DND-41 (cell line): ENCODE data around the gene SLC35G1.

Experiments
- ATAC-seq: fragments of 200-7000 bp; cut with Tn5 transposase; 3 replicates; pipeline ENCODE4 v1.9.1; 2021; ENCODE audit warnings: low read depth; ENCODE audit not compliant: insufficient read depth
- DNase-seq: peaks from one replicate; pipeline ENCODE4 v3.0.0-alpha.2; 2020
- H2AFZ ChIP-seq: 2 replicates; pipeline ENCODE4 v1.6.0; 2012; ENCODE audit warnings: low read depth, low read length
- H3K27ac ChIP-seq: 2 replicates; pipeline ENCODE4 v1.5.1; 2012; ENCODE audit warnings: low read length, inconsistent platforms
- H3K27me3 ChIP-seq: fragments of 200-600 bp; sonication (generic); 2 replicates; pipeline ENCODE4 v1.6.0; 2012; ENCODE audit warnings: low read length, mild to moderate bottlenecking, inconsistent platforms; ENCODE audit not compliant: insufficient read depth, poor library complexity
- H3K36me3 ChIP-seq: 2 replicates; pipeline ENCODE4 v1.5.1; 2012; ENCODE audit warnings: low read length, inconsistent platforms; ENCODE audit not compliant: insufficient read depth
- H3K4me1 ChIP-seq: 2 replicates; pipeline ENCODE4 v1.5.1; 2012; ENCODE audit warnings: mild to moderate bottlenecking, low read length; ENCODE audit not compliant: insufficient read depth
- H3K4me2 ChIP-seq: 2 replicates; pipeline ENCODE4 v1.6.0; 2012; ENCODE audit warnings: mild to moderate bottlenecking, moderate library complexity, low read length, inconsistent platforms; ENCODE audit not compliant: insufficient read depth
- H3K4me3 ChIP-seq, 2 experiments: fragments of 200-600 bp in 1 of 2; shearing (Covaris generic) in 1 of 2; 2 replicates each; pipeline ENCODE4 v1.5.1; 2012 to 2016; ENCODE audit warnings: inconsistent platforms in 2 of 2, low read length in 2 of 2, mild to moderate bottlenecking in 2 of 2, low read depth in 1 of 2, moderate library complexity in 1 of 2
- H3K79me2 ChIP-seq: 2 replicates; pipeline ENCODE4 v1.6.0; 2012; ENCODE audit warnings: low read length, inconsistent platforms; ENCODE audit not compliant: insufficient read depth
- H3K9ac ChIP-seq: 2 replicates; pipeline ENCODE4 v1.6.0; 2012; ENCODE audit warnings: low read depth, mild to moderate bottlenecking, inconsistent platforms, low read length, moderate library complexity
- H3K9me3 ChIP-seq: 2 replicates; pipeline ENCODE4 v1.5.1; 2012; ENCODE audit warnings: low read length, moderate library complexity, mild to moderate bottlenecking, inconsistent platforms; ENCODE audit not compliant: insufficient read depth, severe bottlenecking
- H4K20me1 ChIP-seq: 2 replicates; pipeline ENCODE4 v1.6.0; 2012; ENCODE audit warnings: low read length; ENCODE audit not compliant: insufficient read depth
- CTCF ChIP-seq: IDR thresholded peaks from 2 replicates; pipeline ENCODE4 v1.5.1; 2012; ENCODE audit warnings: borderline replicate concordance, low read length, moderate library complexity, mild to moderate bottlenecking; ENCODE audit not compliant: poor library complexity, severe bottlenecking; ENCODE audit errors: extremely low read depth
- EZH2 ChIP-seq: IDR thresholded peaks from 3 replicates; pipeline ENCODE4 v1.6.1; 2012; ENCODE audit warnings: borderline replicate concordance, low read depth, mild to moderate bottlenecking, moderate library complexity, low read length, inconsistent platforms; ENCODE audit not compliant: severe bottlenecking

SLC35G1 gene

GRCh38 chr10:93874309-93875031 is 19.3 kb upstream of the SLC35G1 start:
- no peak overlapping the region for H3K9ac ChIP-seq
- DNase-seq (no peak), ATAC-seq (no peak)
- H3K36me3 ChIP-seq = no peaks in the 10 kb centered on the region
- H3K4me2 ChIP-seq = no peak overlapping the region
- H3K4me1 ChIP-seq = no peaks in the 10 kb centered on the region
- no peaks in the 10 kb centered on the region for H3K9me3 ChIP-seq
- TF ChIP-seq CTCF = no peak
- no peak for TF ChIP-seq EZH2
- no peaks in the 10 kb centered on the region for H4K20me1 ChIP-seq
- H3K27ac ChIP-seq = no peak overlapping the region
- peaks cover under 1% of the 10 kb centered on the region for H3K27me3 ChIP-seq
- H2AFZ ChIP-seq = no peak overlapping the region
- no peak overlapping the region for H3K4me3 ChIP-seq
- no peaks in the 10 kb centered on the region for H3K79me2 ChIP-seq

GRCh38 chr10:93875032-93875358 is 18.8 kb upstream of the SLC35G1 start:
- H3K79me2 ChIP-seq = no peaks in the 10 kb centered on the region
- H4K20me1 ChIP-seq = no peaks in the 10 kb centered on the region
- H3K9ac ChIP-seq = no peak overlapping the region
- H3K4me1 ChIP-seq = no peaks in the 10 kb centered on the region
- no peak overlapping the region for H3K27ac ChIP-seq
- H3K9me3 ChIP-seq = no peaks in the 10 kb centered on the region
- DNase-seq = no peak
- no peak overlapping the region for H3K4me2 ChIP-seq
- H2AFZ ChIP-seq = no peak overlapping the region
- H3K27me3 ChIP-seq = peaks cover 3% of the 10 kb centered on the region
- H3K4me3 ChIP-seq = no peak overlapping the region
- no peak for TF ChIP-seq EZH2
- no peak for TF ChIP-seq CTCF
- H3K36me3 ChIP-seq = no peaks in the 10 kb centered on the region
- ATAC-seq = no peak

DNA sequence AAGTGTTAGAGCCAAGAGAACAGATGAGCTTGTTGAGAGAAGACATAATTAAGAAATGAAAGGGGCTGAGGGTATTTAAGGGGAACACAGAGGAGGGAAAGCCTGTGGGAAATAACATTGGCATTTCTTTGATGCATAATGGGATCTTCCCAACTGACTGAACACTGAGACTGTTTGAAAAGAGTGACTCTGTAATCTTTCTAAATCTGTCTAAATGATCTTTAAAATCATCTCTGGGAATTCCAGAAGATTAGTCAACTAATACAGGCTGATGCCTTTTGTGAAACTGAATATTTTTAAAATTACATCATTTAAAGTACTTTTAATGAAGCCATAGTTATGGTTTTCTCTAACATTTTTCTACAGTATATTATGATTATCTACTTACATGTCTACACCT is 17.4 kb upstream of the SLC35G1 start:
- Histone ChIP-seq H3K79me2 (no peaks in the 10 kb centered on the region), H4K20me1 (no peaks in the 10 kb centered on the region), H3K9ac (no peak overlapping the region), H3K4me2 (no peak overlapping the region), H3K9me3 (no peaks in the 10 kb centered on the region), H3K27ac (no peak overlapping the region), H2AFZ (no peak overlapping the region), H3K4me1 (no peaks in the 10 kb centered on the region), H3K36me3 (no peaks in the 10 kb centered on the region), H3K27me3 (peaks cover 3% of the 10 kb centered on the region), H3K4me3 (no peak overlapping the region)
- no peak for TF ChIP-seq EZH2
- TF ChIP-seq CTCF = no peak
- ATAC-seq (no peak), DNase-seq (no peak)

GRCh38 chr10:93879273-93879672 is 14.5 kb upstream of the SLC35G1 start:
- Histone ChIP-seq H3K4me1 (no peaks in the 10 kb centered on the region), H3K27me3 (peaks cover 3% of the 10 kb centered on the region), H4K20me1 (no peaks in the 10 kb centered on the region), H3K27ac (no peak overlapping the region), H3K9me3 (no peaks in the 10 kb centered on the region), H3K36me3 (no peaks in the 10 kb centered on the region), H3K79me2 (no peaks in the 10 kb centered on the region), H3K9ac (no peak overlapping the region), H3K4me3 (no peak overlapping the region), H2AFZ (no peak overlapping the region), H3K4me2 (no peak overlapping the region)
- no peak for TF ChIP-seq CTCF
- no peak for TF ChIP-seq EZH2
- DNase-seq (no peak), ATAC-seq (no peak)
